ENCODE measurements around the gene ITK. TPM values are rescaled to one million over a fixed set of nuclear protein-coding genes. Genes with fewer than 3 reads are reported as not detected.

The ITK gene
- total RNA-seq, 6 experiments from 2014 or later, result not detected

DNA sequence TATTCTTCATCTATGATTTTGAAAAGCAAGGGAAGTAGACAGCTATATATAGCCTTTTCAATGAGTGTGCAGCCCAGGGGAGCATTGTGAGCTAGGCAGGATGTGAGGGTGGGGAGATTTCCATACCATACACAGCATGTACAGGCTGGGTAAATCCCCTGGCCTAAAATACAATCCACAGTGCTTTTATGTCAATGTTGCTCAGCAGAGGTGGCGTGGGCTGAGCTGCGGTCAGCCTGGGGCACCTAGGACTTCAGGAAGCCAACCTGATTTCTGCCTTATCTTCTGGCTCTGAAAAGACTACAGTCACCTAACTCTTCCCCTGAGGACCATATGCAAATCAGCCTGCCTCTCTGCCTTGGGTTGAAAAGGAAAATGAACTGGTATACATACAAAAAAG is 8.2 kb upstream of the ITK start:
- Mint-ChIP-seq H3K4me1 (ENCODE audit: low read depth) (peaks cover 3% of the 10 kb centered on the region), H3K27me3 (ENCODE audit: insufficient read depth) (peaks cover 14% of the 10 kb centered on the region), H3K4me3 (no peak overlapping the region), H3K36me3 (ENCODE audit: low read depth) (no peaks in the 10 kb centered on the region), H3K9me3 (no peaks in the 10 kb centered on the region), H3K27ac (no peak overlapping the region)
- TF ChIP-seq, protein P1, sequence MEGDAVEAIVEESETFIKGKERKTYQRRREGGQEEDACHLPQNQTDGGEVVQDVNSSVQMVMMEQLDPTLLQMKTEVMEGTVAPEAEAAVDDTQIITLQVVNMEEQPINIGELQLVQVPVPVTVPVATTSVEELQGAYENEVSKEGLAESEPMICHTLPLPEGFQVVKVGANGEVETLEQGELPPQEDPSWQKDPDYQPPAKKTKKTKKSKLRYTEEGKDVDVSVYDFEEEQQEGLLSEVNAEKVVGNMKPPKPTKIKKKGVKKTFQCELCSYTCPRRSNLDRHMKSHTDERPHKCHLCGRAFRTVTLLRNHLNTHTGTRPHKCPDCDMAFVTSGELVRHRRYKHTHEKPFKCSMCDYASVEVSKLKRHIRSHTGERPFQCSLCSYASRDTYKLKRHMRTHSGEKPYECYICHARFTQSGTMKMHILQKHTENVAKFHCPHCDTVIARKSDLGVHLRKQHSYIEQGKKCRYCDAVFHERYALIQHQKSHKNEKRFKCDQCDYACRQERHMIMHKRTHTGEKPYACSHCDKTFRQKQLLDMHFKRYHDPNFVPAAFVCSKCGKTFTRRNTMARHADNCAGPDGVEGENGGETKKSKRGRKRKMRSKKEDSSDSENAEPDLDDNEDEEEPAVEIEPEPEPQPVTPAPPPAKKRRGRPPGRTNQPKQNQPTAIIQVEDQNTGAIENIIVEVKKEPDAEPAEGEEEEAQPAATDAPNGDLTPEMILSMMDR (IDR thresholded peaks at IDR 0.05), result no peak
- no peak for DNase-seq

DNA sequence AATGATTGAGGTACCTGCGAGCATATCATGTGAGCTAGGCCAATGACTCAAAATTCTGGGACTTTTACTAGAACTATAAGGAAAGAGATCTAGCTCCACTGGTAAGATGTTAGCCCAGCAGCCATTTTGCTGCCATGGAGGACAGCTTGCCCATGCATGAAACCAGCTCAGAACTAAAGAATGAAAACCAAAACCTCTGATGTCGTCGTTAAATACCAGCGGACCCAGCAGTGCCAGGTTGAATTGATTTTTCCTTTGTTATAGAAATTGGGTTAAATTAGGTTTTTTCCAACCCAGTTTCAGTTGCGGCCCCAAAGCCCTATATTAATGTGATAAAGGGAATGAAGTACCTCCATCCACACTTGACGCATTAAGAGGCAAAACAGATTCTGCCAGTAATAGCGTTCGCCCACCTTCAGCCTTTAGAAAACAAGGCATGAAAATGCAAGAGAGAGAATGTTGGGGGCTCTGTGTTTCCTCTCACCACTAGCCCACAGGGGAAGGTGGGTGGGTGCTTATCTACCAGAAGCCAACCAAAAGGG is 5.5 kb upstream of the ITK start:
- H3K4me3 Mint-ChIP-seq, result no peak overlapping the region
- H3K27me3 Mint-ChIP-seq (ENCODE audit: insufficient read depth), result peaks cover 17% of the 10 kb centered on the region
- H3K9me3 Mint-ChIP-seq, result no peaks in the 10 kb centered on the region; the same call in 1 of the 2 replicates

DNA sequence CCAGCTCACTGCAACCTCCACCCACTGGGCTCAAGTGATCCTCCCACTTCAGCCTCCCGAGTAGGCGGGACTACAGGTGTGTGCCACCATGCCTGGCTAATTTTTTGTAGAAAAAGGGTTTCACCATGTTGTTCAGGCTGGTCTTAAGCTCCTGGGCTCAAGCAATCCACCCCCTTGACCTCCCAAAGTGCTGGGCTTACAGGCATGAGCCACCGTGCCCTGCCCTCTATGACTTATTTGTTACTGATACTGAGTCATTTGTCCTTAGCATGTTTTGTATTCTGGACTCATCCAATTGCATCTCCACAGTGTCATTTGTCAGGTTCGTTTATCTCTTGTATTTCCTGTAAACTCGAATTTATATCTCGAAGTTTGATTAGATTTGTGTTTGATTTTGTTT is 2.7 kb upstream of the ITK start:
- no peak overlapping the region for H3K4me3 Mint-ChIP-seq
- no peak overlapping the region for H3K27ac Mint-ChIP-seq
- H3K27me3 Mint-ChIP-seq (ENCODE audit: insufficient read depth), result peaks cover 14% of the 10 kb centered on the region
- no peaks in the 10 kb centered on the region; the same call in 1 of the 2 replicates for H3K9me3 Mint-ChIP-seq
- no peak for DNase-seq
- TF ChIP-seq, protein P1 (IDR thresholded peaks at IDR 0.05), result no peak
- H3K4me1 Mint-ChIP-seq (ENCODE audit: low read depth), result no peaks in the 10 kb centered on the region
- H3K36me3 Mint-ChIP-seq (ENCODE audit: low read depth), result no peaks in the 10 kb centered on the region

More for the DNA sequence above, 5.5 kb upstream of the ITK start:
- no peak overlapping the region for H3K27ac Mint-ChIP-seq
- TF ChIP-seq, protein P1 (IDR thresholded peaks at IDR 0.05), result no peak
- no peaks in the 10 kb centered on the region for H3K36me3 Mint-ChIP-seq (ENCODE audit: low read depth)
- no peaks in the 10 kb centered on the region for H3K4me1 Mint-ChIP-seq (ENCODE audit: low read depth)
- no peak for DNase-seq

DNA sequence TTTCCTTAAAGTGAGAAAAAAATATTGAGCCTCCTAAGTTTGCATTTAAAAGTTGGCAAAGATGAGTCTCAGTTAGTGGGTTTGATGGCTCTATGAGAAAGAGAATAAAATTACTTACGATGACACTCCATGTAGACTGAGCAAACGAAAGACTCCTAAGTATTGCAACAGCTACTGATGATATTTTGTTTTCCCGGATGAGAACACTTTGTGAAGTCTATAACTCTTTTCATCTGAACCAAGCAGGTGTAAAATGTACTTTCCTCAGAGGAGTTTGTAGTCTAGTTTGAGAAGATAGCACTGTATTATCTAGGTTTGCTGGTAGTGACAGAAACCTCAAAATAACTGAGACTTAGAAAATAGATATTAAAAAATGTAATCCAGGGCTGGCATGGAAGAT is 1.7 kb upstream of the ITK start:
- TF ChIP-seq, protein P1 (IDR thresholded peaks at IDR 0.05), result no peak
- no peaks in the 10 kb centered on the region for H3K4me1 Mint-ChIP-seq (ENCODE audit: low read depth)
- peaks cover 16% of the 10 kb centered on the region for H3K27me3 Mint-ChIP-seq (ENCODE audit: insufficient read depth)
- no peaks in the 10 kb centered on the region; the same call in 1 of the 2 replicates for H3K9me3 Mint-ChIP-seq
- no peak overlapping the region for H3K4me3 Mint-ChIP-seq
- H3K27ac Mint-ChIP-seq, result no peak overlapping the region
- DNase-seq, result no peak
- no peaks in the 10 kb centered on the region for H3K36me3 Mint-ChIP-seq (ENCODE audit: low read depth)

DNA sequence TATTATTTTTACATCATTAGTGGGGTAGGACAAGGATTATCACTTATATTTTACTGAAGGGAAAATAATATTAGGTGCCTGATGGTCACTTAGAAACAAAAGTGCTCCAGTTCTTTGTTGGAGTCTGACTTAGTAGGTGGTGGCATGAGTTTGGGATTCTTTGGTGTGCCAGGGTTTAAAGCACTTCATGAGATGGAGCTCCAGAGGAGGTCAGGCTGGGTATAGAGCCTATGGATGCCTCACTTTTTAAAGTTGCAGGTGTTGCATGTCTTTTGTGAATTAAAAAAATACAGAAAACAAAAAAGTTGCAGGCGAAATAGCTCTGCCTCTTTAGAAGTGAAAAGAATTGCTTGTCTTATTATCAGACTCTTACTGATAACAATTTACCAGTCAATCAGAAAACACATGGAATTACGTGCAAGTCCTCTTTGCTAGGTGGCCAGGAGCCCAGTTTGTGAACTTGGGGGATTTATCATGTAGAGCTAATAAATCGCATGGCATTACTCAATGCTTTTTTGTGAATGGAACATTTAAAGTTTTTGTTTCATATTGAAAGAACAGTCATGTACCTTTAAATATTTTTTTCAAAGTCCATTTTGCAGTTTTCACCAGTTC is 1.6 kb downstream of the ITK start:
- H3K4me3 Mint-ChIP-seq, result no peak overlapping the region
- no peaks in the 10 kb centered on the region for H3K4me1 Mint-ChIP-seq (ENCODE audit: low read depth)
- no peaks in the 10 kb centered on the region; the same call in 1 of the 2 replicates for H3K9me3 Mint-ChIP-seq
- TF ChIP-seq, protein P1 (IDR thresholded peaks at IDR 0.05), result no peak
- H3K27me3 Mint-ChIP-seq (ENCODE audit: insufficient read depth), result peaks cover 13% of the 10 kb centered on the region
- no peaks in the 10 kb centered on the region for H3K36me3 Mint-ChIP-seq (ENCODE audit: low read depth)
- DNase-seq, result no peak
- H3K27ac Mint-ChIP-seq, result no peak overlapping the region

Data from HFFc6 (cell line).